Astrocyte of the cerebellum (primary cell): ENCODE data around the gene TRAK2.

Source experiments
- DNase-seq: peaks from one replicate; pipeline ENCODE4 v3.0.0-alpha.2; 2011; ENCODE audit warnings: low read depth
- H3K4me3 ChIP-seq: 2 replicates; pipeline ENCODE4 v1.5.1; 2011; ENCODE audit warnings: mild to moderate bottlenecking, low read depth, low read length, moderate library complexity
- CTCF ChIP-seq: IDR thresholded peaks from 2 replicates; pipeline ENCODE4 v1.5.1; 2012; ENCODE audit warnings: low read length, low read depth, moderate library complexity, mild to moderate bottlenecking; ENCODE audit errors: missing control alignments
- in situ Hi-C: cut with HindIII; loops from 2 replicates; pipeline ENCODE4 v1.10.0; 2017; ENCODE audit warnings: low sequenced_read_pairs

Gene TRAK2

GRCh38 chr2:201404699-201405280 is 46.5 kb downstream of the TRAK2 start:
- H3K4me3 ChIP-seq, result no peak overlapping the region
- no peak for TF ChIP-seq CTCF
- DNase-seq, result no peak
- in situ Hi-C loops, result no loop called here

GRCh38 chr2:201403880-201404279 is 47.4 kb downstream of the TRAK2 start:
- H3K4me3 ChIP-seq, result no peak overlapping the region
- TF ChIP-seq CTCF, result no peak
- peak; percentile 68 for DNase-seq
- in situ Hi-C loops, result no loop called here

GRCh38 chr2:201402651-201403562 is 48.4 kb downstream of the TRAK2 start:
- no peak for TF ChIP-seq CTCF
- in situ Hi-C loops, result no loop called here
- peak; percentile 28 for DNase-seq
- no peak overlapping the region for H3K4me3 ChIP-seq

GRCh38 chr2:201401815-201402214 is 49.4 kb downstream of the TRAK2 start:
- in situ Hi-C loops, result no loop called here
- no peak overlapping the region for H3K4me3 ChIP-seq
- no peak for TF ChIP-seq CTCF
- DNase-seq, result no peak

GRCh38 chr2:201396595-201396994 is 54.7 kb downstream of the TRAK2 start:
- no peak for DNase-seq
- no peak for TF ChIP-seq CTCF
- in situ Hi-C loops, result no loop called here
- no peak overlapping the region for H3K4me3 ChIP-seq

GRCh38 chr2:201383136-201383535 is 68.1 kb downstream of the TRAK2 start:
- TF ChIP-seq CTCF, result no peak
- DNase-seq, result no peak
- no peak overlapping the region for H3K4me3 ChIP-seq
- in situ Hi-C loops, result no loop called here
